NCI-H1048 (cell line): ENCODE data around the gene HAUS7.

Experiments used
- DNase-seq: peaks from one replicate; lab custom pipeline; 2025; lab: John Stamatoyannopoulos, UW

The HAUS7 gene

DNA sequence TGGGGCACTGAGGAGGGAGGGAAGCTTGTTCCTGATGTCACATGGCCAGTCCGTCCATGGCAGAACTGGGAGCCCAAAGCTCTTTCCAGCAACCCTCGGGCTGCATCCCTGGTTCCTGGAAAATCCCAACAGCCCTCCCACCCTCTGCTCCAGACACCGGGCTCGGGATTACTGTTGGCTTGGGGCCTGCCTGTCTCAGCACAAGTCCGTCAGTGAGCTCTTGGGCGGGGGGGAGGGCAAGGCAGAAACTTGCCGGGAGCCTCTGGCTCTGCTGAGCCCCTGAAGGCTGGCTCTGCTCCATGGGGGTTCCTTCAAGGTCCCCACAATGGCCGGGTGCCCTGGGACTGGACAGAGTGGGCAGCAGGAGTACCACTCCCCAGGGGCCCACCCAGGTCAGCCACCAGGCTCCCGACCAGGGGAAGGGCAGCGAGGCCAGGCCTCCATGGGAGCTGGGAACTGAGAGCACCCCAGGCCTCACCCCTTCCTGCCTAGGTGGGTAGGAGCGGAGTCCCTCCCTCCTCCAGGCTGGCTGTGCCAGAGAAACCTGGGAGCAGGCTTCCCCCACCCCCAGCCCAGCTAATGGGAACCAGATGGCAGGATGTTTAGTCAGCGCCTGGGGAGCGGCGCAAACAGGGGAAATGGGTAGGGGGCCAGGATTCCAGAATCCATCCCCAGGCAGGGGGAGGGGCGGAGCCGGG, 6.4 kb upstream of the HAUS7 start:
- no peak for DNase-seq

DNA sequence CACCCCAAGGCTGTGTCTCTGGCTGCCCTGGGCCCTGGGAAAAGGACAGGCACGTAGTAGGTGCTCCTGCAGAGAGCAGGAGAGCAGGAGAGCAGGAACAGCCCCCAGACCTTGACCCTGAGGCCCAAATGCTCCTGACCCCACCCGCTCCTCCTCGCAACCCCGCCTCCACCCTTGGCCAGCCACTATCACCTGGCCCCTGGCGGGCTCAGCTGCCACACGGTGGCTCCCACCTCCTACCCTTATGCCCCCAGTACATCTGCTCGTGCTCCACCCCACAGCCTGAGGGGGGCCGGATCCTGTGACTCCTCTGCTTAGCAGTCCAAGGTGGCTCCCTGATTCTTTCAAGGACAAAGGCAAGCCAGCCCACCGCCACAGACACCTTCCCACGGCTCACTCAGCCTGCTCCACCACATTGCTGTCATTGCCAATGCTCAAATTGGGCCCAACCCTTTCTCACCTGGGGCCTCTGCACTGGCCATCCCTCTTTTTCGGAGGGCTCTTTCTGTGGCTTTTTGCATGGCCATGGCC, 5.4 kb upstream of the HAUS7 start:
- DNase-seq = no peak

DNA sequence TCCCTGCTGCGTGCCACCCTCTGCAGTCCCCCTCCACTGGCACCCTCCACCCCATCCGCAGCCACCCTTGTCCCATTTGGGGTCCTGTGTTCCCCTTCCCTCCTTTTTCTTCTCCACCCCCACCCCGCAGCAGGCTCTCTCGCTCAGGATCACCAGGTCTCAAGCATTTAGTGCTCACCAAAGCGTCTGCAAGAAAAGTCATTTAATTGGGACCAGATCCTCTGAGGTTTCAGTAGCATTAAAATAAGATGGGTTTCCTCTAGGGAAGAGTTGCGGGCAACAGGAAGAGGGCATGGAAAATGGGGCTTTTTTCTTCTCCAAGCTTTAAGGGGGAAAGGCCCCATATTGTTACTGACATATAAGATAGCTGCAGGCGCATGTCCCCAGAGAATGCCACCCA, 4.9 kb upstream of the HAUS7 start:
- DNase-seq = no peak

DNA sequence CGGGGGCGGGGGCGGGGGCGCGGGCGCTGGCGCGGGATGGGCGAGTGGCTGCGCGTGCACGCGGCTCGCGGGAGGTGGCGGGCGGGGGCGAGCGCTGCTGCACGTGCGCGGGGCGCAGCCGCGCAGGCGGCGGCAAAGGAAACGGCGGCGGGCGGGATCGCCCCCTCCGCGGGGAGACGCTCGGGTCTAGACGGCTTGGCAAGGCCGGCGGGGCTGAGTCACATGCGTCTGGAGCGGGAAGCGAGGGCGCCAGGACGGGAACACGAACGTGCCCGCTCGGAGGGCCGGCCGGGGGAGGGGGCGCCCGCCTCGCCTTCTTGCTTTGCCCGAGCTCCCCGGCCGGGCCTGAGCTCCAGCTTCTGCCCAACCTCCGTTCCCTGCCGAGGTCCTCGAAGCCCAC, 4.3 kb upstream of the HAUS7 start:
- DNase-seq = no peak

DNA sequence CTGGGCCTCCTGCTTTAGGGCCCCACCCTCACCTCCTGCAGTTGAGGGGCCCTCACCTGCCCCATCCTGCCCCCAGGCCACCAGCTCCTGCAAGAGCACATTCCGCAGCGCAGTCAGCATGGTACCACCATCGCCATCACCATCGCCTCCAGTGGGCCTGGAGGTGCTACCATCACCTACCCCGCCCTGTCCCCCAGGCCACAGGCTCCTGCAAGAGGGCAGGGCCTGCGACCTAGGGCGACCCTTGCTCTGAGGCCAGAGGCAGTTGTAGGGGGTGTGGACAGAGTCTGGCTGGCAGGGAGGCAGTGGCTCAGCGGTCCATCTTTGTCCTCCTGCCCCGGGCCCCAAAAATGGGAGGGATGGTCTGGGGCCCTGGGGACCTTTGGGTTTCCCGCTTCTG, 3.9 kb upstream of the HAUS7 start:
- no peak for DNase-seq

DNA sequence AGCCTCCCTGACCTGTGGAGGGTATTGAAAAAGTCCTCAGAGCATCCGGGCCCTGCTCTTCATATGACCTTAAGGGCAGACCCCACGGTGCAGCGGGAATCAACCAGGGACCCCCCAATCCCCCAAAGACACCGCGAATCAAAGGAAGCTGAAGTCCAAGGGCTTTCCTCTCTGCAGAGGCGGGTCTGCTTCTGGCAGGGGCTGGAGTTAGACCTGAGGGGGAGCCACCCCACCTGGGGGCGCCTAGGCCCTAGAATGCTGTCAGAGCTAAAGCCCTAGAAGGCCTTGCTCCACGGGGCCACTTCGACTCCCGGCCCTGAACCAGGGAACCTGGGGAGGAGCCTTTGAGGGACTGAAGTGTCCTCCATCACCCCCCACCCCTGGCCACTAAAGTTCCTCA, 2.8 kb upstream of the HAUS7 start:
- DNase-seq = no peak

DNA sequence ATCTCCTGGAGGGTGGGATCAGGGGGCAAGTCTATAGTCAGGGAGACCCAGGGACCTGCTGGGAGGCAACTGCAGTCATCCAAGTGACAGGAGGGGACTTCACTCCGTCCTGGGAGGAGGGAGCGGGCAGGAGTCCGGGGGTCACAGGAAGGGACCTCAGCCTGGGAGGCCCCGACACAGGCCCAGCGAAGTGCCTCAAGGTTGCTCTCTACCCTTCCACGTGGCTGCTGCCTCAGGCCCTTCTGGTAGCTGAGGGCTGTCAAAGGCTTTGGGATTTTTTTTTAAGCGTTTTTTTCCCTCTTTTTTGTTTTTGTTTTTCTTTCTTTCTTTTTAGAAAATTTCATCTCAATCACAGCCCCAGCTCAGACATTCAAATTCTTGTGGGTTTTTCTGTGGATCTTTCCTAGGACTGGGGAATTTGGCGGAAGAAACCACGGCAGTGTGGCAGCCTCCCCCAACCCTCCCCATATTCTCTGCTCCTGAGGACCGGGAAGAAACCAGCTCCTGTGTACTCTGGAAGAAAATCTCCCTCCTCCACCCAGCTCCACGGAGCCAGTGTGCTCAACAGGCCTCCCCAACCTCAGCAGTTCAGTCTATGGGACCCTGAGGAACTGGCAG, 1.4 kb upstream of the HAUS7 start:
- DNase-seq = no peak

DNA sequence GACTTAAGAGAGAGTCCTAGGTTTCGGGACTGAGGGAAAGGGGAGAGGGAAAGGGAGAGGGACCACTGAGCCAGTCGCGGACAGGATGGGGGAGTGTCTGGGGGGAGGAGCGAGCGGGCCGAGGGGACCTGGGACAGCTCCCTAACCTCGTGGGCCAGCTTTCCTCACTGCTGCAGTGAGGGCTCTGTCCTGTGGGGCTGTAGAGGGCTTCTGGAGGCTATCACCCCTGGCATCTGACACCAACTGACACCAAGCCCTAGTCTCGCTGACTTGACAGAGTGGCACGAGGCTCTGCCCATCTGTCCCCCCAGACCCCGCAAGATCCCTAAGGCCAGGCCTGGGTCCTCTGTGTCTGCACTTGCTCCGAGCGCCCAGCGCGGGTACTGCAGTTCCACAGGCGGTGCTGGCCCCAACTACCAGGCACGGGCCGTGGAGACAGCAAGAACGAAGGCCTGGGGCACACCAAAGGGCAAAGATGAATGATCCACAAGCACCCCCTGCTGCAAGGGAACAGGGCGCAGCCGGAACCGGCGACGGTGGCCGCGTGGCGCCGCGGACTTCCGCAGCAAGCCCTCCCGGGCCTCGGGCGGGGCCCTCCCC, 465 bp downstream of the HAUS7 start:
- no peak for DNase-seq

DNA sequence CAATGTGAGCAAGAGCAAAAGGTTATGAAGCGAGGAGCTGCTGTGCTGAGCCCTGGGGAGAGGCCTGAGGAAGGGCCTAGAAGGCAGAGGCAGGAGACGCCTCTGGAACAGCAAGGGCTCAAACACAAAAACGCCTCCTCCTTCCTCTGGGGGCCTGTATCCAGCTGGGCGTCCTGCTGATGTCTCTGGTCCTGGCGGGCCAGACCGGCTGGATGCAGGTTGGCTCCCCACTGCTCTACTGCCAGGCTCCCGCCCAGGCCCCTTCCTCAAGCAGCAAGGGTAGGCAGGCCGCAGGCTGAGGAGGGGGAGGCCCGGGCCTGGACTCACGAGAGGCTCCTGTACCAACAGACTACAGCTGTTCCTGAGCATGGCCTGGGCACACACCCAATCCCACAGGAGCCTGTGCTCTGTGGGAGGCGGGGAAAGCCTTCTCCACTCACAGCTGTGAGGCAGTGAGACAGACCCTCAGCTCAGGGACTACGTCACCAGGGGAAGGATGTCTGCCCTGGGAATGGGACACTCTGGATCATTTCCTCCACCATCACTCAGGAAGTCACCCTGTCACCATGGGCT, 2.3 kb downstream of the HAUS7 start:
- no peak for DNase-seq

DNA sequence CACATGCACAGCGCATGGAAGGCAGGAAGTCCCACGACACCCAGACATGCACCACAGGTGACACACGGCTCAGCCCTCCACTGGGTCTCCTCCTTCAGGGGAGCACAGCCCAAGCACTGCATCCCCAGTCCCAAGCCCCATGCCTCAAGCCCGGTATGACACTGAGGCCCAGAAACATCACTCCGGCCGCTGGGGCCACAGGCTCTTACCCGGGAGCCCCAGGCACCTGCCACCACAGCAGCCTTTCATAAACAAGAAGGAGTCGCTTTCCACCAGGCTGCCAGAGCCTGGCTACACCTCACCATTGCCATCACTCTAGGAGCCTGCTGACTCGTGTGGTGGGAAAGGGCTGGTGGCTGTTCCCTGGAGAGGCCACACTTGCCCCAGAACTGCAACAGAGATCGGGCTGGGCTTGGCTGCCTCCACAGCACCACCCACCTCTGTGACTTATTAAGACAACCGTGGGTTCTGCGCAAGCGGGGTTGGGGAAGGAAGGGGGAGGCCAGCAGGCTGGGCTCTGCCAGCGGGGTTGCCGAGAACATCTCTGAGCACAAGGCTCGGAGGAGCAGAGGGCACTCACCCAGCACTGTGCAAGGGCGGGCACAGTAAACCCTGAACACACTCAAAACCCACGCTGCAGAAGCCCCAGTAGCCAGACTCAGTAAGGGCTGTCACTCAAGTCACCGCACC, 4.5 kb downstream of the HAUS7 start:
- DNase-seq = no peak

DNA sequence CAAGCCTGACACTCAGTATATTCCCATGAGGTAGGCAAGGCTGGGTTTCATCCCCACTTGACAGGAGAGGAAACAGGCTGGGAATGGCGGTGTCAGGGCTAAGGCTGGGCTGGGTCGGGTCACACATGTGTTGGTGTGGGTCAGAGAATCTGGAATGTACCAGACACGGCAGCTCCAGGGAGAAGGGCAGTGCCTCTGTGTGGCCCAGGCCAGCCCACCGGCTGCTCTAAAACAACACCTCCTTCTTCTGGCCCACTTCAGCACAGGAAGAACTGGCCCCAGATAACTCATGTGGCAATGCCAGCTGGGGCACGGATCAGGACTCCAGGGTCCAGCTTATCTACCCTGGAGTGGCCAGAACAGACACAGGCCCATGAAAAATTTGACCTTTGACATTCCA, 6.3 kb downstream of the HAUS7 start:
- no peak for DNase-seq

DNA sequence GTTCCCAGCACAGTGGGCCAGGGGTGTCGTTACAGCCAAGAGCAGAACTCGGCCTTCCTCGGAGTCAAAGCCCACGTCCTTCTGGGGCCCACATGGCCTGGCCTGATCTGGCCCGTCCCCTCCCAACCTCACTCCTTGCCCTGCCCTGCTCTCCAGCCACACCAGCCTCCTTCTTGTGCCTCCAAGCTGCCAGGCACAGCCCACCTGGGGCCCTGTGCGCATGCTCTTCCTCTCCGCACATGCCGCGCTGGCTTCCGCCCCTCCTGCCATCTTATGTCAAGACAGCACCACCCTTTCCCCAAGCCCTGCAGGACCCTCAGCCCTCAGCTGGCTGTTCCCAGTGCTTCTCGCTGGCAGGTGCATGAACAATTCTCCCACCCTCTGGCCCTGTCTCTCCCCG, 6.8 kb downstream of the HAUS7 start:
- DNase-seq = no peak

DNA sequence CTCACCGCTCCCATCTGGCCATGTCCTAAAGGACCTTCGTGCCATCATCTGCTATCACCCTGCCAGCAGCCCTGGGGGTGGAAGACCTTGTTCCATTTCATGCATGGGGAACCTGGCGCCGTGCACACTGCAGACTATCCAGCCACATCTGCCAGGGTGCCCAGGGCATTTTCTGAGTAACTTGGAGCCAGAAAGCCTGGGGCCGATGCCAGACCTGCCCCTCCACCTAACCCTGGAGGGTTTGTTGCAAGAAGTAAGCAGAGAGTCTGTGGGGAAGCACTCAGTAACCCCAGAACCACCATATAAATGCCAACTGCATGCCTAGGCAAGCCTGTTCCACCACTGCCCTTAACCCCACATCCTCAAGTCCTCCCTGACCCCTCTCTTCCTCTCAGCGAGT, 7.3 kb downstream of the HAUS7 start:
- no peak for DNase-seq

DNA sequence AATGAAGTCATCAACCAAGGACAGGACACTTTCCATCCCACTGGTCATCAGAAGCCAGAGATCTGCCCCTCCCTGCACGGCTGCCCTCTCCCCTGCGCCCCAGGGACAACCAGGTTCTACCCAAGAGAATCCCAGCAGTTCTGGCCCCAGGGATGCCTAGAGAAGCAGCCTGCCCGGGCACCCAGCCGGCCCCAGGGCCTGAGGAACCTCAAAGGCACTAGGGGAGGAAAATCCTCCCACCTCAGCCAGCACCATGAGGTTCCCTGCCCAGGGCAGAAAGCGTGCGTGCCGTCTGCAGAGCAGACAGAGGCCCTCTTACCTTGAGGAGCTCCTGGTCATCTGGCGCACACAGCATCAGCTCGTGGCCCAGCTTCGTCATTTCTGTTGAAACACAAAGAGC, 8.1 kb downstream of the HAUS7 start:
- DNase-seq = no peak

DNA sequence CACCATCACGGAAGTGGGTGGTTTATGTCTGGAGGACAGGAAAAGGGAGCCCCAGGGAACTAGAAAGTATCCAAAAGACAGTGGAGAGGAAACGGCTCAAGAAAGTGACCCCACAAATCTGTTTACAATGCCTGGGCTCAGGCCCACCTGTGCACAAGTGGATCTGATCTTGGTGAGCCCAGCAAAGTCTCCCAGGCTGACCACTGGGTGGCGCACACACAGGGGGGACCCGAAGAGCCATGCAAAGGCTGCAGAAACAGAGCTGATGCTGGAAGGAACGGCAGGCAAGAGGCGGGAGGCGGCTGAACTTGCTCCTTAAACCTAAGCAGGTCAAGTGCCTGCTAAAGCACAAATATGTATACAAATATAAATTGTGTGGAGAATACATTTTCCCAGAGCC, 9.6 kb downstream of the HAUS7 start:
- DNase-seq = peak; percentile 10

DNA sequence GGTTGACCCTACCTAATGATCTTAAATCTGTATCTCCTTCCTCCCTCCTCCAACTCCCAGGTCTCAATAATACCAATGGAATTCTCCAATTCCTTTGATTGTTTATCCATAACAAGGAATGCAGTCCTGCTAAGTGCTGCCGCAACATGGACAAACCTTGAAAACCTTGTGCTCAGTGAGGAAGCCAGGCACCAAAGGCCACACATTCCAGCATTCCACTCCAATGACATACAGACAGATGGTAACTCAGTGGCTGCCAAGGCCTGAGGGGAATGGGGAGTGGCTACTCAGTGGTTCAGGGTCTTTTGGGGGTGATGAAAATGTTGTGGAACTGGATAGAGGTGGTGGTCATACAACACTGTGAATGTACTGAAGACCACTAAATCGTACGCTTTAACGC, 10.4 kb downstream of the HAUS7 start:
- no peak for DNase-seq

DNA sequence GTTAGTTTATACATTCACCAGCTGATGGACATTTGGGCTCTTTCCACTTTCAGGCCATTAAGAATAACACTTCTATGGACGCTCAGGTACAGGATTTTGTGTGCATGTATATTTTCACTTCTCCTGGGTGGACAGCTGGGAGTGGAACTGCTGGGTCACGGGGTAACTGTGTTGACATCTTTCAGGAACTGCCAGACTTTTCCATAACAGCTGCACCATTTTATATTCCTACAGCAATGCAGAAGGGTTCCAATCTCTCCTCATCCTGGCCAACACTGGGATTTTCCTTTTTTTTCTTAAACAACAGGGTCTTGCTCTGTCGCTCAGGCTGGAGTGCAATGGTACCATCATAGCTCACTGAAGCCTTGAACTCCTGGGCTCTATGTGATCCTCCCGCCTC, 11.9 kb downstream of the HAUS7 start:
- no peak for DNase-seq

DNA sequence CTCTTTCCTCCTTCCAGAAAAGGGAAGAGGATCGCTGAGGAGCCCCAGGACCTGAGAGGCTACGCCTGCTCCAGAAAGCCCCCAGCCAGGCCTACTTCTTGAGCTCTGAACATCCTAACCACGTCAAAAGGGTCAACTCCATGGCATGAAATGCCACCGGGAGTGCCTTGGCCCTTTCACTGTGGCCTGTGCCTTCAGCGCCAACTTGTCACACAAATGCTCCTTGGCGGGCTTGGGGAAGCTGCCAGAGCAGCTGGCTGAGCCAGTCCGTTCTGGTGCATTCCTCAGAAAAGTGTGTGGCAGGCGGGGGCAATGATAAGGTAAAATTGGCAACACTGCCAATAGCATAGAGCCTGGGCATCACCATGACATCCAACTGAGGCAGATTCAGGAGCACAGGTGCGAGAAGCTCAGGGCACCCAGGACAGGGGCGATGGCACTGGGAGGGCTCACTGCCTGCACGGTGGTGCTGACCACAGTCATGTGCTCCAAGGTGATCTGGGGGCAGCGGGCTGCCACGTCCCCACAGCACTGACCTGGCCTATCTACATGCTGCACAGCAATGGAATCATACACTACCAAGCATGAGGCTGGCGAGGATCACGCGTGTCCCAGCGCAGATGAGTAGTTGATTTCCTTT, 12.4 kb downstream of the HAUS7 start:
- no peak for DNase-seq

DNA sequence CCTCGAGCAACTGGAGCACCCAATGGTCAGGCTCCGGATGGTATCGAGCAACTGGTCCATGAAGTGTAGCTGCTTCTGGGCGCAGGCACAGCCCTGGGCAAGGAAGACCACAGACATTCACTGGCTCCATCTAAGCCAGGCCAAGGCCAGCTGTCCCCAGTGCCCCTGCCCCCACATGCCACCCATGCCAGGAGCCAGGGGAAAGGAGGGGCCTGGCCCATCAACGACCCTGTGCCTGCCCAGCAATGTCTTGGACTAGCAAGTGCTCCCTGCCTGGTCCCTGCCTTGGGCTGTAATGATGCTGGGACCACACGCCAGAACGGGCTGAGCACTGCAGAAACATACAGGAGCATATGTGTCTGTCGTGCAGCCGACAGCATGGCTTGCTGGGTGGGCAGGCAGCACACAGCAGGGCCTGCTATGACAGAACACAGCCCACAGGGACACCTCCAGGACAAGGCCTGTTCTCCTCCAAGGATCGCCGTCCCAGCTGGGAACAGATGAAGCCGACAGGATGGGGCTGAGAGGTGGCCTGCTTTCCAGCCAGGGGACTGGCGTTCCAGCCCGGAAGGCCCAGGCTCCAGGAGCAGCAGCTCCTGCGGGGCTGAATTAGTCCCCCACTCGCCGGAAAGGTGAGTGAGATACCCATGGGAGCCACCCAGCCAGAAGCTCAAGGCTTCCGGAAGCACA, 13.1 kb downstream of the HAUS7 start:
- DNase-seq = no peak

DNA sequence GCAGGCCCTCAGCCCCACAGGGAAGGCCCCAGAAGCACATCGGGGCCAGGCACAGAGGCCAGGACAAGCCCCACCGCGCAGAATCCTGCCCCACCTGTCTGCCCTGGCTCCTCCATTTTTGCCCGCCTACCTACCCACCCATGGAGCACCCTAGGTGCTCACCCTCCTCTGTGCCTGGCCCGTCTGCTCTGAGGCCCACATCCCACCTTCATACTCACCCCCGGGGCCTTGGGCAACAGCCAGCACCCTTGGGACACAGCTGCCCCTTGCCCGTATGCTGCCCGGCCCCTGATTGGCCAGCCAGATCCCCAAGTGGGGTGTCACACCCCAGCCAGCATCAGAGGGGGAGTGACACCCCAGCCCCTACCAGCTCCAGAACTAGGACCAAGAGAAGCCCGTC, 13.7 kb downstream of the HAUS7 start:
- DNase-seq = no peak

DNA sequence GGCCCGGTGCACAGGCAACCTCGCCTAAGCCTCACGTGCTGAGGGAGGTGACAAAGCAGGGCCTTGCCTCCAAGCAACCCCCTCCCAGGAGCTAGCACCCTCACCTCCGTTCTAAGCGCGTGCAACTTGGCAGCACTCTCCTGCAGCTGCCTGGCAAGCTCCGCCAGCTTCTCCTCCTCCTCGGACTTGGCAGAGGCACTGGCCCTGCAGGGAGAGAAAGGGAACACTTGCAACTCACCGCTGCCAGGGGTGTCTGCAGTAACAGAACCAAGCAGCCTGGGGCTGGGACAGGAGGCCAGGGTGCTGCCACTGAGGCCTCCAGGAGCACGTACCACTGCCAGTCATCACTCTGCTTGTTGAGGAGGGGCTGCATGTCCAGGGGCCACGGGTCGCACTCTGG, 14.2 kb downstream of the HAUS7 start:
- DNase-seq = no peak

DNA sequence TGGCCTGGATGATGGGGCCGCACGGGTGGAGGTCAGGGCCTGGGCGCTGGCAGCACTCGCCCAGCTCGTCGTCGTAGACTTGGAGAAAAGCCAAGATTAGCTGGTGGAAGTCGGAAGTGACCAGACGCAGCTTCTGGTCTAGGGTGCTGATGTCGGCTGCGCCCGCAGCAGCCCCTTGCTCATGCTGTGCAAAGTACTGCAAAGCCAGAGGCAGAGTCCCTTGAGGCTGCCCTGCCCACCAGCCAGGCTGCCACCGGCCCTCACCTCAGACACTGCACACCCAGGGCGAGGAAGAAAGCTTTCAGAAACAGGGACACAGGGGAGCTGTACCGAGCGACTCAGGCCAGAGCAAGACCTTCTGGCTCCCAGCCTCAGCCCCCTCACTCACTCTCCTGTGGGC, 14.8 kb downstream of the HAUS7 start:
- DNase-seq = no peak
